Endometrium (tissue), 2 donors: Measurements from ENCODE around the gene PFDN1.
"Not testable (repeated sequence)": the region's sequence is repeated elsewhere in the genome, so short reads cannot be mapped to it uniquely, and the experiment has no call there.

Source experiments
- FAIRE-seq: peaks from 2 replicates; lab custom pipeline; 2012; peaks lifted over from hg19 to GRCh38; lab: Jason Lieb, UNC
- donor health status: control.
- donor health status: control.

PFDN1 gene

DNA sequence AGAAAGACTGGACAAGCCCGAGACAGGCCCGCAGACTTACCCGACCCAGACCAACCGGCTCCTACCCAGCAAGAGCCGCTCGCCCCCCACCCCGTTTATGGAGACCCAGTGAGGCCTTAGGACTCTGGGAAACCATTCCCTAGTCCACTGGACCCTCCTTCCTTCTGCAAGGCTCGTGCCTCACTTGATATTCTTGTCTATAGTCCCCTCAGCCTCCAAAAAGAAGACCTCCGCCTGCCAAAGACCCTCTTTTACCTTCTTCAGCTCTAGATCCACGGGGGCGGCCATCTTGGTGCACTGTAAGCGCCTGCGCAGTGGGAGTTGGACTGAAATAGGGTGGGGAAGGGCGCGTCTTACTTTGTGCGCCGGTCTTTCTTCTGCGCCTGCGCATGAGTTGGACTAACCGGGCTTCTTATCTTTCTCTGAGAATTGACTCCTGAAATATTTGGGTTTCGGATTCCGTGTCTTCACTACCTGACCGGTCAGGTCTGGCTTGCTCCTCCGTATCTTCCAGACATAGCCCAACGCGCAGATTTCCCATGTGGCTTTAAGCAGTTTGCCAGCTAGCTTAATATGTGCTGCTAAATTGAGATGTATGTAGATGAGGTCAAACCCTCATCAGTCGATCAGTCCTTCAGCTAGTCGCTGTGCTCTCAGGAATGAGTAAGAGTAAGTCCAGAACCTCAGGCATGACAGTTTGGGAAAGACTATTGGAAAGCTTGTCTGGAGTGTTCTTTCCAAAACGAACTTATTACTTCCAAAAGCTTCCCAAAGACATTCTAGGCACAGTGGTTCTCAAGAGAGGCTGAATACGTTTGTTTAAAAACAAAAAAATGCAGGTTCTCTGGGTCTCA, at the start of gene PFDN1:
Gene PFDN1, minus strand, starts transcription at position 316 of the 854 bp plus-strand sequence. Its CDS starts 28 bp downstream, at position 288.
- FAIRE-seq, result peak; percentile 51

DNA sequence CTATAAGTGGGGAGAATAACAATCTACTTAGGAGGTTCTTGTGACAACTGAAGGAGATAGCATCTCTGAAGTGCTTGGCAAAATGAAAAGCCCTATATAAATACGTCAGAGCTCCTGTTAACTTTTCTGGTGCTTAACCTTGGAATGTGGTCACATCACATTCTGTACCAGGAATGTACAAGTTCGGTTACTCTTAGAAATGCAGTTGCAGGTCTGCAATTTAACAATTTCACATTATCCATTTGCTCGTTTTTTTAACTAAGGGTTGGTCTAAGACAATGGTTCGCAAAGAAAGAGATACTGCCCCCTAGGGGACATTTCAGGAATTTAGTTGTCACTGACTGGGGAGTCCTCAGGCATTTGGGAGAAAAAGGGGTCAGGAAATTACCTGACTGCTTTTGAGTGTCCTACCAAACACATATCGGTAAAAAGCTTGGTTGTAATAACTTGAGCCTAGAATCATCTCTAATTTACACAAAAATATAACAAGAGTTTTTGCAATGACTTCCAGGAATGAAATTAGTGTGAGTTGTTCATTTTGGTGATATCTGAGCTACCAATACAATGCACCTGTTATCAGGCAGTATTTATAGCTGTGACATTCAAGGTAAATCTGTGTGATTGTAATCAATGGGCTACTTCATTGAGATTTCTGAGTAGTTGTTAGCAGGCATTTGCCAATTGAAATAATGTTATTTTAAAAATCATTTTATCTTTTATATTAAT, 48.9 kb upstream of the PFDN1 start:
- no peak for FAIRE-seq

DNA sequence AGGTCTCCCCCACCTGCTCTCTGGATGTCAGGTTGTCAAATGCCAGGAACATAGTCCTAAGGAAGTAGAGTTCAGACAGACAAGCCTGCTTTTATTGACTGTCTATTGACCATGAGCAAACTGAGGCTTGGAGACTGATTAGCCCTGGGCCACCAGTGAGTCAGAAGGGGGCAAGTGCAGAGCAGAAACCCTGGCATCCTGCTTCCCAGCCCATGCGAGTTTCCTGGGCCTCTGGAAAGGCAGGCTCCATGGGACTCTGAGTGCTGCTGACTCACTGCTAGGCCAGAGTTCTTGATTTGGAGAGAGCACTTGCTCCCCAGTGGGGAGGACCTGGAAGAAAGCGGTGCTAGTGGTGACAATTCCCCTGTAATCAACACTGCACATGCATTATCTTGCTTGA, 46.3 kb upstream of the PFDN1 start:
- no peak for FAIRE-seq

DNA sequence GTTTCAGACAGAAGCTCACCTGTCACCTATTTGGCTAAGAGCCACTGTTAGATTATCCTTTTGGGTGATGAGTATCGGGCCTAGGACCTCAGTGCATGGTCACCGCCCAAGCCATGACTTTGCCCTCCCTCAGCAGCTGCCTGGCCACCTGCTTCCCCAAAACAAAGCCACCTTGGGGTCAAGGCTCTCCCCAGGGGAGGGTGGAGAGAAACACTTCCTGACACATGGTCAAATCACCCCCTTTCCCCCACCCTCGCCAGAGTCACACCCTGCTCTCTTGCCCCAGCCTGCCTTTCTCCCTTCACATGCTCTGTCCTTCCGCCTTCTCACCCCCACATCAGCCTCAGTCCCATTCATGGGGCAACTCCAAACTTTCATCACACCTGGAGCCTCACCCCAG, 45.2 kb upstream of the PFDN1 start:
- FAIRE-seq, result no peak

DNA sequence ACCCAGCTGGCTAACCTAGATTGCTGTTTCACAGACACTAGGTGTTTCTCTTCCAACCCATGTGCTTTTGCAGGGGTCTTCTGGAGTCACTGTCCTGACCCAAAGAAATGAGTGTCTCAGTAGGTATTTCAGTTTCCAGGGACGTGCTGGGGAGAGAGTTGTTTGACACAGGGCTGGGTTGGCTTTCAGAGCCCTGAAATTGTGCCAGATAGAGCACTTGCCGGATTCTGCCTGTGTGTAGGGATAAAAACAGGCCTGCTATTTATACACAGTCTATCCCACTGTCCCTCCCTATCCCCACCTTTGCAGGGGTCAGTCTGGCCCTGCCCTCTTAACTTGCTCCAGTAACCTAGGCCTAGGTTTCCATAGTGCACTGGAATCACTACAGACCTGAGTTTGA, 44.5 kb upstream of the PFDN1 start:
- no peak for FAIRE-seq

DNA sequence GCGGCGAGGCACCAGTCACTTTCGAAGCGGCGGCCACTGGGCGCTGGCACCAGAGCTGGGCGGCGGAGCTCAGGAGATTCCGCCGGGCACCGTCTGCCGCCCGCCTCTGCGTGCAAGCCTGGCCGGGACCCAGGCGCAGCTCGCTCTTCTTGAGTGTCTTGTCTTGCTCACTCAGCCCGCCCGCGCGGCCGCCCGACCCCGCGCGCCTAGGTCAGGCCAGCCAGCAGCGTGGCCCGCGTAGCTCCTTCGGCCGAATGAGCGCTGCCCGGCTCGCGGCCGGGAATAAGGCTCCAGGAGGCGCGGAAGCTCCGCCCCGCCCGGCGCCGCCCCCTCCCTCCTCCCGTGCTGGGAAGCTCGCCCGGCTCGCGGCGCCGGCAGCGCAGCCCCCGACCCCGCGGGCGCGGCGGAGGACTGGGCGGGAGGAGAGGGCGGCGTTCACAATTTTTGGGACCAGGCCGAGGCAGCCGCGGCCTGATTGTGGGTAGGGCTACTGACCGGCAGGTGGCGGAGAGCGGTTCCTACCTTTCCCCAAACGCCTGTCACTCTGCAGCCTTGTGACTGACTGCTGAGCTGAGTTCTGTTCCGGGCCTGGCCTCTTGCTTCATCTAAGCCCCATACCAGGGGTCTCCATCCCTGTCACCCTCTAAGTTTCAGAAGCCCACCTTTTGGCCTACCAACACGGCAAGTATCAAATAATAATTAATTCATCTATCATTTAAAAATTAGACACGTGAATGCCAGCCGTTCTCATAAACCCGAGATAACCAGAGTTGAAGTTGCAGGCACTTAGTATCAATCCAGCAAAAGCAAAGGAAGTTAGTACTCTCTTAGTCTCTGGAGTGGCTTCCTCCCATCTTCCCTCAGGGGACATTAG, 43.7 kb upstream of the PFDN1 start, which contains the start of gene HBEGF:
Gene HBEGF, minus strand, starts transcription at position 256 of the 874 bp plus-strand sequence. CDS start 275 bp downstream, outside the sequence.
- FAIRE-seq, result no peak

DNA sequence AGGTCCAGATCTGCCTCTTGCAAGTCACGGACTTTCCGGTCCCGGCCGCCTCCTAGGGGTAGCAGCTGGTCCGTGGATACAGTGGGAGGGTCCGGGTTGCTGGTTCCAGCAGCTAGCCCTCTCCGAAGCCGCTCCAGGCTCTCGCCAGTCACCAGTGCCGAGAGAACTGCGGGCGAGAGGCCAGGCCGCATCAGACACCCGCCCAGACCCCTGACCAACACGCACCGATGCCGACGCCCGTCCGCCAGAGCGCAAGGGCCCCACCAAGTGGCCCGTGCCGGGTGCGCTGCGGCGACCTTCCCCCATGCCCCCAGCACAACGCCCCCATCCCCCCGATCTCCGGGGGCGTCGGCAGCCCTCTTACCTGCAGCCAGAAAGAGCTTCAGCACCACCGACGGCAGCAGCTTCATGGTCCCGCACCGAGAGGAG, 43.0 kb upstream of the PFDN1 start:
- FAIRE-seq, result no peak

- no peak for FAIRE-seq
Observed at GRCh38 chr5:140344683-140345423, 42.0 kb upstream of the PFDN1 start.

DNA sequence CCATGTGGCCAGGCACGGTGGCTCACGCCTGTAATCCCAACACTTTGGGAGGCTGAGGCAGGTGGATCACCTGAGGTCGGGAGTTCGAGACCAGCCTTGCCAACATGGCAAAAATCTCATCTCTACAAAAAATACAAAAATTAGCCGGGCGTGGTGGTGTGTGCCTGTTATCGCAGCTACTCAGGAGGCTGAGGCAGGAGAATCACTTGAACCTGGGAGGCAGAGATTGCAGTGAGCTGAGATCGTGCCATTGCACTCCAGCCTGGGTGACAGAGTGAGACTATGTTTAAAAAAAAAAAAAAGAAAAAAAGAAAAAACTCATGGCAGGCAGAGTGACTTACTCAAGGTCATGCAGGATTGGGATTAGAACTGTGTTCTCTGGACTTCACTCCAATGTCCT, 40.9 kb upstream of the PFDN1 start:
- not testable (repeated sequence) for FAIRE-seq

GRCh38 chr5:140342896-140343295, 40.0 kb upstream of the PFDN1 start:
- FAIRE-seq, result no peak

DNA sequence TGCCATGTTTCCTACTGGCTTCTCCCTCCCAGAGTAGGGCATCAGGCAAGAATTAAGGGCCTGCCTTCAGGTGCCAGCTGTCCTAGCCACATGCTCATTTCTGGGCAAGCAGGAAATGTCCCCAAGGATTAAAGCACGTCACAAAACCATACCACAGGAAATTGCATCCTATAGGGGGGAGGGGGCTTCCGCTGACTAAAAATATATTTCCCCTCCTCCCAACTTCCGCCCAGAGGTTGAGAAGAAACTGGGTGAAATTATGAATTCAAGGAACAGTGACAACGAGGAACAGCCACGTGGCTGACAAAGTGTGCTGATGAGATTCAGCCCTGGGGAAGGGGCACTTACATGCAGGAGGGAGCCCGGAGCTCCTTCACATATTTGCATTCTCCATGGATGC, 39.4 kb upstream of the PFDN1 start:
- FAIRE-seq, result no peak

DNA sequence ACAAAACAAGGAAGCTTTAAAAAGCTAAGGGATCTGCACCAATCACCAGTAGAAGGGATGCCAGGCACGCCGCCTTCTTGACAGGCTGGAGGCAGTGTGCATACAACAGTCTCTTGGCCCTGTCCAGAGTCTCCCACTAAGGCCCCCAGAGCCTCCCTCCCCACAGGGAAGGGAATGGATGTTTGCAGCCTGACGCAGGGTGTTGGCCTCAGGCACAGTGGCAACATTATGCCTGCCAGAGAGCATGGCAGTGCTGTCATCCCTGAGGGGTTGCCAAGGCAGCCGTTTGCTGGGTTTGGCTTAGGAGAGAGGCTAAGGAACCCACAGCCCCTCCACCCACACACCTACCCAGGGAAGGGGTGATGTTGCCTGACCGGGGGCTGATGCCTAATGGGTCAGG, 38.7 kb upstream of the PFDN1 start:
- FAIRE-seq, result no peak

DNA sequence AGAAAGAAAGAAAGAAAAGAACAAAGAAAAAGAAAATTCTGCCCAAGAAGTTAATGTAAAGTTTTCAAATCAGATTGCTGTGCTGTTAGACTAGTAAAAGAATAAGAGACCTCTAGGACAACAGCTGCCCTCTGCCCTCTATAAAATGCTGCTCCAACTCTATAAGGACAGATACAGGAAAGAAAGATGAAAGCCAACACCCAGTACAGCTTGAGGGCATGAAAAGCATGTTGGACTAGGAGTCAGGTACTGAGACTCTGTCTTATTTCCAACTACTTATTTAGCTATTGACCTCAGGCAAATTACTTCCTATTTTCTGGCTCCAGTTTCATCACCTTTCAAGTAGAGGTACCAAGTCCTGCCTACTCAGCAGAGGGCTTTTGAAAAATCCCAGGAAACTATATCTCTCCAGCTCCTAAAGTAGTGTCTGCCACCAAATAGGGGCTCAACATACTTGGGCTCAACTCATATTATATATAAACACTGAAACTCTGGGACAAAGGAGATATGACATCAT, 37.8 kb upstream of the PFDN1 start:
- no peak for FAIRE-seq

GRCh38 chr5:140339636-140340035, 36.7 kb upstream of the PFDN1 start:
- FAIRE-seq, result no peak

- FAIRE-seq, result no peak
Observed at GRCh38 chr5:140338908-140339307, 36.0 kb upstream of the PFDN1 start.

GRCh38 chr5:140338336-140338735, 35.4 kb upstream of the PFDN1 start:
- FAIRE-seq, result no peak

DNA sequence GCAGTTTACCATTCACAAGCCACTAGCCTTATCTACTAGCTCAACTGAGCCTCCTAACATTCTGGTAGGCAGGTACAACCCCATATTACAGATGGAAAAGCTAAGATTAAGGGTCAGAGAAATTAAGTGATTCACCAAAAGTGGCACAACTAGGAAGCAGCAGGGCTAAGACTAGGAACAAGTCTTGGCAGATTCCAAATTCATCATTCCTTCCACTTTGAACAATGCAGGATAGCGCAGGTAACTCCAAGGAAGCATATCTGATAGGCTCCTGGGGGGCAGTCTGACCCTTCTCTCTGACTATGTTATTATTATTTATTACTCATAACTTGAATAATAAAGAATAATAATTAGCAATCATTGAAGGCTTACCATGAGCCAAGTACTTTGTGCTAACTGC, 35.0 kb upstream of the PFDN1 start:
- no peak for FAIRE-seq

GRCh38 chr5:140336388-140336787, 33.5 kb upstream of the PFDN1 start:
- FAIRE-seq, result no peak

- no peak for FAIRE-seq
Observed at GRCh38 chr5:140331638-140332037, 28.7 kb upstream of the PFDN1 start.

GRCh38 chr5:140329739-140330481, 27.0 kb upstream of the PFDN1 start:
- FAIRE-seq, result no peak
